ENCODE data around the gene GZMB. TPM values are rescaled to one million over a fixed set of nuclear protein-coding genes. Genes with fewer than 3 reads are reported as not detected.
"Not testable (repeated sequence)": the region's sequence is repeated elsewhere in the genome, so short reads cannot be mapped to it uniquely, and the experiment has no call there.

The GZMB gene
- total RNA-seq, 1 experiment from 2014 or later, result not detected

GRCh38 chr14:24584402-24584801, 49.6 kb downstream of the GZMB start:
- not testable (repeated sequence) for H2AFZ ChIP-seq (ENCODE audit: low read length); H3K18ac ChIP-seq (ENCODE audit: insufficient read length, low read depth, low read length); H3K4ac ChIP-seq (ENCODE audit: low read depth, low read length); H3K23ac ChIP-seq (ENCODE audit: insufficient read length, low read depth, low read length); H2BK20ac ChIP-seq (ENCODE audit: low read depth, low read length, poor library complexity, severe bottlenecking); H4K20me1 ChIP-seq (ENCODE audit: control insufficient read depth, insufficient read depth, insufficient read length); H2AK5ac ChIP-seq (ENCODE audit: insufficient read length, low read length); H2BK120ac ChIP-seq (ENCODE audit: low read depth, low read length, poor library complexity, severe bottlenecking); H3K14ac ChIP-seq (ENCODE audit: insufficient read depth, low read length); H2BK12ac ChIP-seq (ENCODE audit: insufficient read length, low read depth, low read length); H3K27me3 ChIP-seq (ENCODE audit: insufficient read depth, low read length); H3K27ac ChIP-seq (ENCODE audit: insufficient read length, low read depth, low read length); H3K27ac Mint-ChIP-seq; H3T11ph ChIP-seq (ENCODE audit: low read length); H3K4me1 Mint-ChIP-seq; DNase-seq; H3K79me2 ChIP-seq (ENCODE audit: insufficient read depth, low read length); H4K5ac ChIP-seq (ENCODE audit: insufficient read length, low read depth, low read length); H4K91ac ChIP-seq (ENCODE audit: insufficient read length, low read depth, low read length); H3K4me1 ChIP-seq (ENCODE audit: insufficient read depth, low read length); H2BK5ac ChIP-seq (ENCODE audit: insufficient read length, low read length); H3K4me3 Mint-ChIP-seq; H3K56ac ChIP-seq (ENCODE audit: insufficient read length, low read depth, low read length); H3K79me1 ChIP-seq (ENCODE audit: insufficient read depth, low read depth, low read length, poor library complexity, severe bottlenecking); H4K8ac ChIP-seq (replicated peaks; ENCODE audit: insufficient read length, low read depth, low read length); H3K23me2 ChIP-seq (ENCODE audit: insufficient read length, low read depth, low read length, poor library complexity, severe bottlenecking); H3K9ac ChIP-seq (ENCODE audit: extremely low read depth, insufficient read length, low read length); H3K27me3 Mint-ChIP-seq (ENCODE audit: low read depth); H3K4me2 ChIP-seq (ENCODE audit: insufficient read depth, insufficient read length, low read length); H3K9me3 ChIP-seq (ENCODE audit: control insufficient read depth, low read depth, low read length); H2BK15ac ChIP-seq (ENCODE audit: low read depth, low read length)
- peaks cover 35 to 81% of the 10 kb centered on the region in 2 experiments for H3K9me3 Mint-ChIP-seq
- WGBS (ENCODE audit: extremely low coverage, insufficient read length, low lambda C conversion rate), result no CpG with 5 or more reads among the region's 3 CpGs
- H3K36me3 Mint-ChIP-seq (ENCODE audit: insufficient read depth in 1 of 3, low read depth in 3 of 3), result peaks cover 0 to 30% (median 0%) of the 10 kb centered on the region in 3 experiments; a peak in 4 of 7 replicates

Other genes starting within 250 kb of the GZMB start
- 18.1 and 18.7 TPM in 2 replicates for gene NYNRIN, start 235.2 kb downstream of the GZMB start, total RNA-seq (2021)
- 0.39 and 0.44 TPM in 2 replicates for gene CBLN3, start 204.5 kb downstream of the GZMB start, total RNA-seq (2021)
- 30.0 and 31.3 TPM in 2 replicates for gene KHNYN, start 204.2 kb downstream of the GZMB start, total RNA-seq (2021)
- 56.2 and 65.0 TPM in 2 replicates for gene SDR39U1, start 191.4 kb downstream of the GZMB start, total RNA-seq (2021)
- gene CMA1, start 125.9 kb downstream of the GZMB start, total RNA-seq (2021), result not detected in 2 replicates
- gene CTSG, start 57.9 kb downstream of the GZMB start, total RNA-seq (2021), result not detected in 2 replicates
- not detected in 2 replicates for gene GZMH, start 24.5 kb downstream of the GZMB start, total RNA-seq (2021)

Data from H9 (cell line).